ENCODE measurements around the gene GUCY1A1.

Gene GUCY1A1

GRCh38 chr4:155658681-155659064 lies 8.0 kb upstream of the GUCY1A1 start:
- H3K4me3 ChIP-seq (ENCODE audit: low read depth, low read length) = no peak overlapping the region
- DNase-seq (ENCODE audit: low read depth) = peak; percentile 51
- no peak for TF ChIP-seq CTCF (IDR thresholded peaks at IDR 0.05; ENCODE audit: insufficient read depth, low read depth, low read length, missing control alignments)

GRCh38 chr4:155659176-155659575 lies 7.5 kb upstream of the GUCY1A1 start:
- H3K4me3 ChIP-seq (ENCODE audit: low read depth, low read length) = no peak overlapping the region
- TF ChIP-seq CTCF (IDR thresholded peaks at IDR 0.05; ENCODE audit: insufficient read depth, low read depth, low read length, missing control alignments) = no peak

DNA sequence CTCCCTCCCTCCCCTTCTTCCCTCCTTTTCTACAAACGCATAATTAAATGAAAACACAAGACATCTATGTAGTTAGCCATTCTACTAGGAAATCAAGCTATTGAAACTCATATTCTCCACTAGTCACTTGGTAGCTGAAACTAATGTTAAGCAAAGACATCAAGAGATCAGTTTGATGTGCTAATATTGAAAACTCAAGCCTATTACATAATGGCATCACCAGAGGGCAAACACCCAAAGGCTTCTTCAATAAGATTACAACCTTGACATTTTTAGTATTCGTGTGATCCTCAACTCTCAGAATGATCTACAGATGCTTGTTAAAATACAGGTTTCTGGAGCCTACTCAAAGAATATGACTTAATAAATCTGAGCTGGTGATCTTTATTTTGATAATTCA lies 6.2 kb upstream of the GUCY1A1 start:
- H3K4me3 ChIP-seq (ENCODE audit: low read depth, low read length) = no peak overlapping the region
- DNase-seq (ENCODE audit: low read depth) = no peak
- no peak for TF ChIP-seq CTCF (IDR thresholded peaks at IDR 0.05; ENCODE audit: insufficient read depth, low read depth, low read length, missing control alignments)

More at GRCh38 chr4:155659176-155659575, 7.5 kb upstream of the GUCY1A1 start:
- DNase-seq (ENCODE audit: low read depth) = no peak

DNA sequence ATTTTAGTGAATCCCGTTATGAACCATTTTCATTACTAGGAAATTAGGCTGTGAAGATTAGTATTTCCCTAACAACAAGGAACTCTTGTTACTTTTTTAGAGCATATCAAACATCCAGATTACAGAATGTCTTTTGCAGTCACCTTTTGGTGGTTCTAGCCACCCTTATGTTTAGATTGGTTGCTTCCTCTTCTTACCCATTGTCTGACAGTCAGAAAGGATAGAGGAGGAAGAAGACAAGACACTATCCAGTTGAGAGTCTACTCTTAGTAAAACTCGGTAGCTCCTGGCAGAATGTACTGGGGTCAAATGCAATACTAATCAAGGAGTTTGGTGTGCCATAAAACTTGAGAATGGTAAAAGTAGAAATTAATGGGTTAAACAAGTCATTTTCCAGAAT lies 1.6 kb upstream of the GUCY1A1 start:
- no peak overlapping the region for H3K4me3 ChIP-seq (ENCODE audit: low read depth, low read length)
- TF ChIP-seq CTCF (IDR thresholded peaks at IDR 0.05; ENCODE audit: insufficient read depth, low read depth, low read length, missing control alignments) = no peak
- DNase-seq (ENCODE audit: low read depth) = no peak

DNA sequence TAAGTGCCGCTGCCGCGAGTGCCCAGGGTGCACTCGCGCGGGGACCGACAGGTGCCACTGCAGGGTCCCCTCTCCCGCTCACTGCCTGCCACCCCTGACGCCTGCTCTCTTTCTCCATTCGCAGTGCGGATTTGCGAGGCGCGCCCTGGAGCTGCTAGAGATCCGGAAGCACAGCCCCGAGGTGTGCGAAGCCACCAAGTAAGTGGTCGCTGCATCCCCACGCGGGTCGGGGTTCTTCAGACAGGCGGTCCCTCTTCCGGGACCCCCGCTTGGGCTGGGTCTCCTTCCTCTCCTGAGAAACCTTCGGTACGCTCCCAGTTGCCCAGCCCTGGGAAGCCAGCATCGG lies 547 bp downstream of the GUCY1A1 start:
- peak; percentile 78 for DNase-seq (ENCODE audit: low read depth)
- no peak for TF ChIP-seq CTCF (IDR thresholded peaks at IDR 0.05; ENCODE audit: insufficient read depth, low read depth, low read length, missing control alignments)
- H3K4me3 ChIP-seq (ENCODE audit: low read depth, low read length) = peak overlapping the region; percentile 76

- TF ChIP-seq CTCF (IDR thresholded peaks at IDR 0.05; ENCODE audit: insufficient read depth, low read depth, low read length, missing control alignments) = no peak
- H3K4me3 ChIP-seq (ENCODE audit: low read depth, low read length) = peak overlapping the region; percentile 76
- DNase-seq (ENCODE audit: low read depth) = peak; percentile 77
Observed at GRCh38 chr4:155667568-155668511, 1.2 kb downstream of the GUCY1A1 start.

Data from GM12865 (cell line).